Stimulated activated CD4-positive, alpha-beta T cell treated with anti-CD3 and anti-CD28 coated beads, TNF-alpha, amount 100 ng/mL, for 1 hour (primary cell): ENCODE results near the gene PSAT1.
A peak's percentile ranks its signal among the peaks of the same experiment; 100 is the strongest.

Experiments
- DNase-seq, 3 donors: peaks; one replicate each; pipeline ENCODE4 v3.0.0-alpha.2; 2020; ENCODE audit warnings: low read depth in 3 of 3, low spot score in 1 of 3

Gene PSAT1

DNA sequence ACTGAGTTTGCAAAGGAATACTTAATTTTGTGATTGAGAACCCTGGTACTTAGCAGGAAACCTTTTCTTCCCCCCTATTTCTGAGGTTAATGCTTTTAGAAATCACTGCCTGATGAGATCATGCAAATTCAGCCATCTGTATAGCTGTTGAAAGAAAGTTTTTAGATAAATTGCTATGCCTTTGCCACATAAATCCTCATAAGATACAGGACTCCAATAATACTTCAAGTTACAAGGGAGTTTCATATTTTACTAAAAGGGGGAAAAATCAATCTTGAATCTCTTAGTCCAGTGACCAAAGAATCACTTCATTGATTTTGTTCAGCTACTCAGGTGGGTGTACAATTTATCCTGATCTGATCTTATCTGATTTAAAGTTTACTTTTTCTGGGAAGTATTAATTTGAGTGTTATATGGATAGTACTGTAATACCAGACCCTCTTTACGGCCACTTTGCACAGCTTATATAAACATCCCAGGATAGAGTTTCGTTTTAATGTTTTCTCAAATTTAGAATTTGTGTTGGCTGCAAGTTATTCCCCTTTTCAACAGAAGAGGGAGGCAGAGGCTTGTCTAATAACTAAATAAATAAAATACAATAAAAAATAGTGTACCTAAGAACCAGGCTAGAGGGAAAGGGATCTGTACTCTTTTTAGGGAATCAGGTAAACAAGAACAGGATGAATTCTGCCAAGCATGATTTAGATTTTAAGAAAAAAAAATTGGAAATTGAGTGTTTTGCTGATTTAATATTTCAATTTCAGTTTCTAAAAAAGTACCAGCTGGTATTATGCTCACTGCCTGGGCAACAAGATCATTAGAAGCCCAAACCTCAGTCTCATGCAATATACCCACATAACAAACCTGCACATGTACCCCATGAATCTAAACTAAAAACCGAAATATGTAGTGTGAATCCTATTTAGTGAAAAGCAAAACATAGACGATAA, 69.1 kb downstream of the PSAT1 start:
- no peak for DNase-seq

DNA sequence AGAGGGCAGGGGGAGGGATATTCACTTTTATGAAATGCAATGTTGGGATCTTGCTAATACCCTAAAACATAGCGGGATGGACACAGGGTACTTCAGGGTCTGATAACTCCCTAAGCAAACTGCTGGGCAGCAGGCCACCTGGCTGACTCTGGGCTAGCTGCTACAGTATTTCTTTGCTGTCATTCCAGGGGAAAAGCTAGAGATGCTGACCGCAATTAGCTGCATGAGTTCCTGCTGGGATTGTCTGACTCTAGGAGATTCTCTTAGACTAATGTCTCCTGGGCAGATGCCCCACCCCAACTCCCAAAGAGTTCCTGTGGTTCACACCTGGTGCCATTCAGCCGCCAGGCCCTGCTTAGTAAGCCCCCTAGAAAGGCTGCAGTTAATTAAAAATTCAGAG, 69.9 kb downstream of the PSAT1 start:
- no peak for DNase-seq

DNA sequence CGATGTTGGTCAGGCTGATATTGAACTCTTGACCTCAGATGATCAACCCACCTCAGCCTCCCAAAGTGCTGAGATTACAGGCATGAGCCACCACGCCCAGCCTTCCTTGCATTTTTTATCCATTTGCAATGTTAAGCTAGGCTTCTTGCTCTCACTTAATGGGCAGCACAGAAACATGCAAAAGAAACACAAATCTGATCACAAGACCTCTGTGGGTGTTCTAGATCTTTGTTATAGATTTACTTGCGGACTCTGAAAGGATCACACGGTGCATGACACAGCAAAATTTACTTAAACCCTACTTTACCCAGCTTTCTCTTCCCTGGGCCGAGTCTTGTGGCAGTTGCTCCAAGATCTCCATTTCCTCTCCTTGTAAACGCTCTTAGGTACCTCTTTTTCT, 71.3 kb downstream of the PSAT1 start:
- DNase-seq, result no peak

DNA sequence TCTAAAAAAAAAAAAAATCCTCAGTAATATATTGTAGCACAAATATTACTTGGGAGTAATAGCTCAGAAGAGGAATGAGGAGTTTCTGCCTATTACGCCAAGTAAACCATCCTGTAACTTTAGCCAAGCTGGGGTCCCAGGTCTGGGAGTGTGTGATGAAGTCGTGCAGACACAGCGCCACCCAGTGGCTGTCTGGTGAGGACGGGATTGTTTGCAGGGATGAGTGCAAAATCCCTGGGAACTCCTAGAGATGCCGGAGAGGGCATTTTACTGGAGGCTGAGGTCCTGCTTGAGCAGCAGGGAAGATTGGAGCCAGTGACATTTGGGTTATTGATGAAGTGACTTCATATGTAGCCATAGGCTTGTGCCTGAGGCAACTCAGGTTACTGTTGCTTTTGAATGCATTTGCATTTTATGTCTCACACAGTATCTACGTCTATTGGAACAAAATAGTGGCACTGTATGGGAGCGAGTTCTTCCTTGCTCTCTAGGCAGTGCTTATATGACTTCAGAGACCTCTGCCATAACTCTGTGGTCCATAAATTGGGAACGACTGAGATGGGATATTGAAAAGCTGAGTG, 72.8 kb downstream of the PSAT1 start:
- DNase-seq, result peak in 2 of 3 donors; percentile 5 to 32

DNA sequence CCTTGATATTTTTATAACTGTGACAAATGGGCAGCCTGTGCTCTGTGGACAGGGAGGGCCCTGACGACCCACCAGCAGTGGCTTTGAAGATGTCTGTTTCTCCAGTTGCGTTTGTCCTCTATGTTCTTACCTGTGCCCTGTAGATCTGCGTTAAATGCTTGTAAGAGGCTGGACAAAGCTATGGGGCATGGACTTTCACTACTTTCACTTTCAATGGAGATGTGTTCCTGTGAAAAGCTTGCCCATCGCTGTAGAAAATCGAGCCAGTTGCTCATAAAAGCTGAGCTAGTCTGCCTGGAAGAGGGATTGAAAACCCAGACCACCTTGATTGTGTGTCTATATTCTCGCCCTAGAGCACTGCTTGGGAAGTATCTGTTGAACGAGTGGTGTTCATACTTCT, 74.1 kb downstream of the PSAT1 start:
- DNase-seq, result no peak

DNA sequence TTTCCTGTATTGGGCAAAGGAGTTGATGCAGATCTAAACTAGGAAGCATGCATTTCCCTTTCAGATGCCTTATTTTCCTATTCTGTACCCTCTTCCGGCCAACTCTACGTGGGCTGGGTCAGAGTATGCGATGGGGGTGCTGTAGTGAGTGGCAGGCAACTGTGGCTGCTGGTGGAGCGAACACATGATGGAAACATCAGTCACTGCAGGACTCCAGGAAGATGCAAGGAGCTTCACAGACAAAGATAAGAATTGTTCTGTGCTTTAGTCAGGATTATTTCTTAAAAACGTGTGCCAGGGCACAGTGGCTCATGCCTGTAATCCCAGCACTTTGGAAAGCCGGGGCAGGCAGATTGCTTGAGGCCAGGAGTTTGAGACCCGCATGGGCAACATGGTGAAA, 75.1 kb downstream of the PSAT1 start:
- DNase-seq, result no peak
